GM19395 (cell line): ENCODE measurements around the gene ZNF232.
"Not testable (repeated sequence)": the region's sequence is repeated elsewhere in the genome, so short reads cannot be mapped to it uniquely, and the experiment has no call there.

ENCODE experiments used
- ATAC-seq: cut with Tn5 transposase; IDR thresholded peaks from one replicate; pipeline ENCODE4 v1.9.1; 2021; ENCODE audit warnings: mild to moderate bottlenecking, moderate library complexity; ENCODE audit not compliant: unreplicated experiment

ZNF232 gene

DNA sequence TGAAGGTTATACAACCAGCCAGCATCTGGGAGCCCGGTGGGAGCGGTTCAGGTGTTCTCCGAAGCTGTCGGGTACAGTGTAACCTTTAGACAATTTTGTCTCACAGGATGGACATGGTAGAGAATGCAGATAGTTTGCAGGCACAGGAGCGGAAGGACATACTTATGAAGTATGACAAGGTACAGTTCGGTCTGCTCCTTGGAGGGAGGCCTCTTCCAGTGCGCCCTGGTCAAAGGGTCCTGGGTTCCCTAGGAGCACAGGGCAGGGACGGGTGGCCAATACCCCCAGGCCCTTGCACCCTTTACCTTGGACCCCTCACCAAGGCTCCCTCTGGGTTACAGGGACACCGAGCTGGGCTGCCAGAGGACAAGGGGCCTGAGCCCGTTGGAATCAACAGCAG, 18.6 kb upstream of the ZNF232 start:
- not testable (repeated sequence) for ATAC-seq

DNA sequence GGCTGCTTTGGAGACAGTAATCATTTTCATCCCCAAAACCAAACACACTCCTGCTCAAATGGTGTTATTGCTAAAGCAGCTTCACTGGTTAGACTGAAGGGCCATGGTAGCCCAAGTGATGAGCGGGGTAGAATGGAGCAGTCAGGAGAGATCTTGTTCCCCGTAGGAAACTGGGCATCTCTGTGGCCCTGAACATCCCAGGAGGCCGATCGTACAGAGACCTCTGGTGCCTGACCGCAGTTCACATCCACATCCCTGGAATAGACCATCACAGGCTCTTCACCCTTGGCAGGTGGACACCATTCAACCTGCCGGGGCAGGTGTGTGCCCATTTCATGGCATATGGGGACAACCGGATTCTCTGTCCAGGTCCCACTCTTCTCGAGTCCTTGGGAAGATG, 18.1 kb upstream of the ZNF232 start:
- not testable (repeated sequence) for ATAC-seq

DNA sequence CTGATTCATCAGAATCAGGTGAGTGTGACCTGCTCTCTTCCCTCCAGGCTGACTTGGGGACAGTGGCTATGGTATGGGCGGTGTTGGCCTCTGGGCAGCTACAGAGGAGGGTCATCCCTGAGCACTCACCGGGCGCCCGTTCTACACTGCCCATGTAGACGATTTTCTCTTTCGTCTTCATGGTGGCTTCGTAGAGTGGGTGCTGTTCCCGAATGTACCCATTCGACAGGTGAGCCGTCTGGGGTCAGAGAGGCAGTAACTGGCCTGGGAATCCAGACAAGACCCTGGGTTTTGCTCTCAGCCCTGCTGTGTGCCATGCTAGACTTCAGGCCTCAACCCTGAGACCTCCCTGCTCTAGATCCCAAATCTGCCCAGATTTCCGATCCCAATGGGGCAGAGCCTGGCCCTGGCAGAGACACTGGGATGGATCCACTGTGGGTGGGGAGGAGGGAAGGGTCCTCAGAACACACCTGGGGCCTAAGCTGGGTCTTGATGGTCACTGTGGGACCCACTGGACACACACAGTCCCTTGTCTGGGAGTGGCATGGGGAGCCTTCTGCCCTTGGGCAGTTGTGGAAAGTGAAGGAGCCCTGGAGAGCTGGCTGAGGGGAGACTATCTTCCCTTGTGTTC, 17.3 kb upstream of the ZNF232 start:
- no peak for ATAC-seq

DNA sequence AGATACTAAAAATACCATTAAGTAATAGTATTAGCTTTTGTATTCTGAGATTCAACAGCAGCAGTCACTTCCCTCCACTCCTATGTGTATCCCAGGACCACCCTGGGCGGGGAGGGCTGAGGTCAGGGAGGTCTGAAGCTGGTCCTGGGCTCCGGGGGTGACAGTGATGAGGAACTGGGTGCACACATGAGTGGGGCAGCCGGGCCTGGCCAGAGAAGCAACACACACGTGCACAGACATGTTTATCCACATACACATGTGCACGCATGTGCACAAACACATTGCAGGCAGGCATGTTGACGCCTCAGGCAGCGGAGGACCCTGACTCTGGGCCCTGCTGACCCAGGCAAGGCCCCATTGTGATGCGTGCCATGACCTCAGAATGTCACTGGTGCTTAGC, 16.7 kb upstream of the ZNF232 start:
- ATAC-seq: not testable (repeated sequence)

DNA sequence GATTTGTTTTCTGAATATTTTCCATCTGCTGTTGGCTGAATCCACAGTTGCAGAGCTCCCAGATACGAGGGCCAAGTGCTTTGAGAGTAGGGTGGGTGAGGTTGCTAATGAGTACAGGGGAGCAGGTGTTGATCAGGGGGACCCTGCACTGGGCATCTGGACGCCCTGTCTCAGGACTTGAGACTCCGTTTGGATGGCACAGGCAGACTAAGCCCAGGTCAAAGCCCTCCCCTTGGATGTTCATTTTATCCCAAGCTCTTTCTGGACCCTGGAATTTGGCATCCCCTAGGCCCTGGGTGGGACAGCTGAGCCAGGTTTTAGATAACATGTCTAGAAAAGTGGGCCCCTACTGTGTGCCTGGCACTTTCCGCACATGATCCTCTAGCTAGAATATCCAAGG, 16.2 kb upstream of the ZNF232 start:
- no peak for ATAC-seq

DNA sequence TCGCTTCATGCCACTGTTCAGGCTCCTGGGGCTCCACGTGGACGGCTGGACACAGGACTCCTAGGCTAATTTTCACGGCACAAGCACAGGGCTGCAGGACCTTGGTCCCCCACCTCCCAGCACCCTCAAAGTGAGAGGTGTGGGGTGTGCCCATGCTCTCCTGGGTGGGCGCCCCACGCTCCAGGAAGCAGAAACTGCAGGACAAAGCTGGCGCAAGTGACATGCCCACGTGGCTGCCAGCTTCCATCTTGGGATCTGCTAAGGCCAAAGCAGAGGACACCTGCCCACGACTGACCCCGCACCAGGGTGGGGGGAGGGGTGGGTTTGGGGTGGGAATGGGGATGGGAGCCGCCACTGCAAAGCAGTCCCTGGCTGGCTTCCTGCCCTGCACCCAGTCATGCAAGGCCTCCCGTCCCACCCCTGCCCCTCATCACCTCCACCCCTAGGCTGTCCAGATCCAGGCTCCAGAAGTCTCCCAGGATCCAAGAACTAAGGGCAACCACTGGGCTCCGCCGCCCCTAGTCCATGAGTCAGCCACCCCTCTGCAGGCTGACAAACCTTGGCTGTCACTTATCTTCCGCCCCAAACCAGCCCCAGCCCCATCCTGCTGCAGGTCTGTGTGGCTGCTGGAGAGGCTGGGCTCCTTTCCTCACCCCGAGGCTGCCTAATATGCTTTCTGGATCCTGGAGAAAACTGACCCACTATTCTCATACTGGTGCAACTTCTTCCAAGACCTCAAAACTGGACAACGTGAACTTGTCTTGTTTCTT, 15.2 kb upstream of the ZNF232 start:
- no peak for ATAC-seq

DNA sequence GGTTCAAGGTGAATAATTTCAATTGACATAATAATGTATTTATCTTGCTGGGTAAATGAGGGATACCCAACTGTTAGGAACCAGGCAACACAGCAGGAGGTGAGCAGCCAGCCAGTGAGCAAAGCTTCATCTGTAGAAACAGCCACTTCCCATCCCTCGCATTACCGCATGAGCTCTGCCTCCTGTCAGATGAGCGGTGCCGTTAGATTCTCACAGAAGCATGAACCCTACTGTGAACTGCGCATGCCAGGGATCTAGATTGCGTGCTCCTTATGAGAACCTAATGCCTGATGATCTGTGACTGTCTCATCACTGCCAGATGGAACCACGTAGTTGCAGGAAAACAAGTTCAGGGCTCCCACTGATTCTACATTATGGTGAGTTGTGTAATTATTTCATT, 13.2 kb upstream of the ZNF232 start:
- ATAC-seq: not testable (repeated sequence)

DNA sequence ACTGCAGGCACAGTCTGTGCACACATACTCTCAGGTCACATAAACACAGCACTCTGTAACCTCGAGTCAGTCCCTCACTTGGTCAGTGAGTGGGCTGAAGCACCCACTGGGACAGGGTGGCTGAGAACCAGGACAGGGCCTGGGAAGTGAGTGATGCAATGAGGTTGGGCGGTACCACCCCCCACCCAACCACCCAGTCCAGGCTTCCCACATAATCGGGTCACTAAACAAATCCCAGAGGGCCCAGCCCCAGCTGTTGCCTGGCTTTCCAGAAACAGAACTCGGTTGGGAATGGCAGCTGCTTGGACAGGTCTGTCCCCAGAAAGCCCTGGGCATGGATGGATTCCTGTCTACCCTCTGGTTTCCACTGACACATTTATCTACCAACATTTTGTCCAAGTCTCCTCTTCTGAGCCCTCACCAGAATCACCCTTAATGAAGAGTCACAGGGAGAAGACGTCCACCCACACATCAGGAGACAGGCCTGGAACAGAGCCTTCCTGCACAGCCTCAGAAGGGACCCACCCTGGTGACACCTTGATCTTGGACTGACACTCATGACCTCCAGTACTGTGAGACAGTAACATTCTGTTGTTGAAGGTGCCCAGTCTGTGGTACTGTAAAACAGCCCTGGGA, 12.6 kb upstream of the ZNF232 start:
- not testable (repeated sequence) for ATAC-seq

DNA sequence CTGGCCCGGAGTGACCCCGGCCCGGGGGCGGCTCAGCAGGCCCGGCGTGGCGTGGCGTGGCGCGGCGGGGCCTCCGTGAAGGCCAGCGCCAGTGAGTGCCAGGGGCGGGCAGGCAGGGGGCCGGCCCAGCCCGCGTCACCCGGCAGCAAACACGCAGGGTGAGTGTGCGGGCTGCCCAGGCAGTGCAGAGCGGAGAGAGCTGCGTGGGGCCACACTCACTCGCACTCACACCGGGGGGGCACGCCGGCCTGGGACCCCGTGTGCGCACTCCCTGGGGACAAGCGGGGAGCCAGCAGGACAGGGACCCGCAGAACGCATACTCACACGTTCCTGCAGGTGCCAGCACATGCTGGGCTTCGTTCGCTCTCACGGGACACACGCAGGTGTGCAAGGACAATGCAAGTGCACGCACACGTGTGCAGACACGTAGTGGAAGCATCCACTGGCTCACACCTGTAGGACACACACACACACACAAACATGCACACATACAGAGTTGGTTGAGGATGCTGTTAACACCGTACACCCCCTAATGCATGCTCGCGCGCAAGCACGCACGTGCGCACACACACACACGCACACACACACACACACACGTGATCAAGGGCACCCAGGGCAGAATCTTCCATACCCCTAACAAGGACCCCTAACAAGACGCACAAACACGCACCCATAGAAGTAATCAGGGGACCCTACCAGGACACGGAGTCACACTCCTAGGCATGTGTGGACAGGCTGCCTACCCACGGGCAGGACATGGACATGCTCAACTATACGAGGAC, 11.9 kb upstream of the ZNF232 start:
- ATAC-seq: no peak

DNA sequence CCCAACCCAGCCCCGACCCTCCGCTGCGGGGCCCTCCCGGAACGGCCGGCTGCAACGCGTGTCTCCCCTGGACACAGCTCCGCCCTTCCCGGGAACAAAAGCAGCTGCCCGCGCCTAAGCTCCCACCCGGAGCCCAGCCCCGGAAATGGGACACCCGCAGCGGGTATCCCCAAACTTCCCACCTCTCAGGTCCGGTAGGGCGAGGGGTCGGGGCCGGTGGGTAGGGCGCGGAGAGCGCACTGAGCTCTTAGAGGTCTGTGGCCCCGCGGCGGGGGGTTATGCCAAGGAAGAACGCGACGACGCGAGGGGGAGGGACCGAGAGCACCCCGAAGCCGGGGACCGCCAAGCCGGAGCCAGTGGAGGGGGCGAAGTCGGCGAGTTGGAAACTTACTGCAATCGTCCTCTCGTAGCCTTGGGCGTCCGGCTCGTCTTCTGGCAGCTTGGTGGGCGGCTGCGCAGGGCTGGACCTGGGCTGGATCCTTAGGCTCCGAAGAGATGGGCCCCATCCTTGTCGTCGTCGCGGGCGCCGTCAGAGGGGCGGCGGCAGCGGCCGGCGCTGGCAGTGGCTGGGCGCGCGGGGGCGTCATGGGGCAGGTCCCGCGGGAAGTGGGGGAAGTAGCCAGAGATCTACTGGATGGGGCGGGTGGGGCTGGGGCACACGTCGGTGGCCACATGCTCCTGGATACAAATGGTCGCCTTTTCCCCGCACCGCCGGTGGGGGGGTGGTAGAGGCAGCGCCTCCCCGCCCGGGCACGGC, 11.1 kb upstream of the ZNF232 start:
- no peak for ATAC-seq

DNA sequence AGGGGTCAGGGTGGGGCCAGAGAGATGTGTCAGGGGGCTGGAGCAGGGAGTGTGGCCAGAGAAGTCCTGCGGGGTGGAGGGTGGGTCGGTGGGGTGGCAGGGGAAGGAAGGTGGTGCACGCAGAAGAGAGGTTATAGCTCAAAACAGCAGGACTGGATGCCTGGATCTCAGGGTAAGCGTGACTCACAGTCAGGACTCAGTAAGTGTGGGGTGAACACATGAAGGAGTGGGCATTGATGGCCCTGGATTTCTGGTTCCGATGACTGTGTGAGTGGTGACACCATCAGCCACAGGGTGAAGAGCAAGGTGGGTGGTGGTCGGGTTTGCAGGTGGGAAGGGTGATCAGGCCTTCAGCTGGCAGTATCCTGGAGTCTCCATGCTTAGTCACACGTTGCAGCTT, 10.4 kb upstream of the ZNF232 start:
- not testable (repeated sequence) for ATAC-seq

DNA sequence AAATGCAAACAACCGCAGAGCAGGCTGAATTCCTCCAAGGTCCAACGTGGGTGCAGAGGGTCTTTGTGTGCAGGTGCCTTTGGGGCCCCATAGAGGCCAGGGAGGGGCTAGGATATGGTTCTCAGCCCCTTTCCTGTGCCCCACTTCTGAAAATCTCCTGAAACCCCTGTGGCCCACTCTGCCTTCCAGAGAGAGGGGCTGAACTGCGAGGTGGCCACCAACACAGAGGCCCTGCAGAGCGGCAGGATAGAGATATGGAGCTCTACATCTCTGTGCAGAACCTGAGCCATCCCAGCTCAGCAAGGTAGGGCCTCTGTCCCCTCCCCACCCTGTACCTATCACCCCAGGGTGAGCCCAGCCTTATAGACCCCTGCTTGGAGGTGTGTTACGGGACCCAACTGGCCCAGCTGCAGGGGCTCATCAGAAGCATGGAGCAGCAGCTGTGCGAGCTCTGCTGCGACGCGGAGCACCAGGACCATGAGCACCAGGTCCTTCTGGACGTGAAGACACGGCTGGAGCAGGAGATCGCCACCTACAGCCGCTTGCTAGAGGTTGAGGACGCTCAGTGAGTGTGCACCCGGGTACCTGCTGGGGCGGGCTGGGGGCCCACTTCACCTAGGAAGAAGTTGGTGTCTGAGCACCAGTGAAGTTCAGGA, 9.6 kb upstream of the ZNF232 start:
- ATAC-seq: no peak

DNA sequence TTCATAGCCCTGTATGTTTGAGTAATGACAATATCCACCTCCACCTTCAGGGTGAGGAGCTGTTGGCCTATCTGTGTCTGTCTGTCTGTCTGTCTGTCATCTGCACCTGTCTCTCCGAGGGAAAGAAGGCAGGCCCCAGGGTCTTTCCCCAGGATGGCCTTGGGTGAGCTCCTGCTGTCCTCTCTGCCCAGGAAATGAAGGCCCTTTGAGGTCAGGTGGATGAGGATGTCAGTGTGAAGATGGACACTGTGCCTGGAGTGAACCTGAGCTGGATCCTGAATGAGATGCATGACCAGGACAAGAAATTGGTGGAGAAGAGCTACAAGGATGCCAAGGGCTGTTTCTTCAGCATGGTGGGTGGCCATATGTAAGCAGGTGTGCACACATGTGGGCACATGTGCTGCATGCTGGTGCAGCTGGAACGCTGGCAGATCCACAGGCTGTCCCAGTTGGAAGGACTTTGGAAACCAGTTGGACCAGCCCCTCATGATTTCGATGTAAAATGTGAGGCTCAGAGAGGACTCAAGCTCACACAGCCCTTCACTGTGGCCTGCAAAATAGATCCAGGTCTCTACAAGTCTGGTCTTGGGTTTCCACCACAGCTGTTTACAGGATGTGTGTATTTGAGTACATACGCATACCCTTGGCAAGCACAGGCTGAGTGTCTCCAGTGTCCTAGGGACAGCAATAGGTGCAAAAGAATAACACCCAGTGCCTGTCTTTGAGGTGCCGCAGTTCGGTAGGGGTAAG, 8.9 kb upstream of the ZNF232 start:
- not testable (repeated sequence) for ATAC-seq

DNA sequence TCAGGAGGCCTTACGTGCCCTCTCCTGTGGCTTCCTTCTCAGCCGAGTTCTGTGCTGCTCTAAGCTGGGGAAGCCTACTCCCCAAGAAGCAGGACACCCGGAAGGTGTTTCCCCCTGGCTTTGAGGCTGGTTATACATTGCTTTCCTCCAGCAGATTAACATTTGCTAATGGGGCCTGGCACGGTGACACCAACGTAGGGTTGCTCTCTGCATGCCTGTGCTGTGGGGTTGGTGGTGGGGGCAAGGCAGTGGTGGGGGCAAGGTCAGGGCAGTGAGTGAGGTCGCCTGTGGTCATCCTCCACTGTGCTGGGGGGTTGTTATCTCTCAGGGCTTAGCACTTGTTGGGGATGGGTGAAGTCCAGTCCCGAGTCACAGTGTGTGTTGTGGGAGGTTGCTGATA, 8.4 kb upstream of the ZNF232 start:
- ATAC-seq: no peak

DNA sequence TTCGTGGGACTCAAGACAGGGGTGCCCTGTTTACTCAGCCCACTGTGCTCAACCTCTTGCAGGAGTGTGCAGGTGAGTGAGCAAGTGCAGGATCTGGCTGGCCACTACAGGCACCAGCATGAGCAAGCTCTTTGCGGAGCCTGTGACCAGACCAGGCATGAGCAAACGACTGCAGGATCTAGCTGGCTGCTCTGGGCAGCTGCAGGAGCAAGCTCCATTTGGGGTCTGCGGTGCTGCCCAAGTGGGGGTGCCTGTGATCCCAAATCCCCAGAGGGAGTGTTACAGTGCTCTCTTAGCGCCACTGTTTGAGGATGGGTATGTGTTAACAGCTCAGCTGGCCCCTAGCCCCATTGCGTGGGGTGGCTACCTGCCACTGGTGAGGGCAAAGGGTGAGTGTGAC, 6.5 kb upstream of the ZNF232 start:
- ATAC-seq: no peak

DNA sequence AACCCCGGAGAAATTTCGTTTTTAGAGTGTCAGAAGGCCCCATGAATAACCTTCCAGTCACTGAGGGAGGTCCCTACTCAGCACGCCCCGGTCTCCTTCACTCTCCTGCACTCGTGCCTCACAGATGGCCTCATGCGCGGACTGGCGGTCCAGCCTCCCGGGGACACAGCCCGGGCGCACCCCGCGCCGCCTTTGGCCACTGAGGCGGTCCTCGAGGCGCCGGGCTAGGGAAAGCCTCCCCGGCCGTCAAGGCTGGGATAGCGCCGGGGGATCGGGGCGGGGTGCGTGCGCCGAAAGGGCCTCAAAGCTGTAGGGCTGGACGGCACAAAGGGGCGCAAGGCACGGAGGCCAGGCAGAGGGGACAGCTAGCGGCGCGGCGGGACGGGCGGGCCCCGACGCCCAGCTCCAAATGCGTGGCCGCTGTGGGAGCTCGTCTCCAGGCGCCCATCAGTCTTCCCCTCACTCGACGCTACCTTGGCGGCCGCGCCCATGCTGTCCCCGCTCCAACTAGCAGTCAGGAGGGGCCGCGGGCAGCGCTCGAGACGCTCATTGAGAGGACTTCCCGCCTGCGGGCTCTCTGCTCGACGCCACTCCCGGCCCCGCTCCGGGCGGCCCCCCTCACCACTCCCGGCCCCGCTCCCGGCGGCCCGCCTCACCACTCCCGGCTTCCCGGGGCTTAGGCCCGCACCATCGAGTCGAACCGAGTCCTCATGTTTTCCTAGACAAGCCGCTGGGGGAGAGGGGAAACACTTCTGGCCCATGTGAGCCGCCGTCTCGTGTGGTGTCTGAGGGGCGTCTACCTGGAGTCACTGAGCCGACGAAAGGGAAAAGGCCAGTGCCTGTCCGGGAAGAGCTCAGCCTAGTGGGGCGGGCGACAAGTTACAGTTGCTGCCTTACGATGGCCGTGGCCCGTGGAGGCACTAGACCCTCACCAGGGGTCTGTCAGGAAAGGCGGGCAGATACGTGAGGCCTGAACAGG, 4.3 kb upstream of the ZNF232 start, which contains the start of gene USP6:
TSS of gene USP6 (plus strand) at position 360 of the 979 bp plus-strand sequence. CDS start 14,336 bp downstream, outside the sequence.
- ATAC-seq: no peak

DNA sequence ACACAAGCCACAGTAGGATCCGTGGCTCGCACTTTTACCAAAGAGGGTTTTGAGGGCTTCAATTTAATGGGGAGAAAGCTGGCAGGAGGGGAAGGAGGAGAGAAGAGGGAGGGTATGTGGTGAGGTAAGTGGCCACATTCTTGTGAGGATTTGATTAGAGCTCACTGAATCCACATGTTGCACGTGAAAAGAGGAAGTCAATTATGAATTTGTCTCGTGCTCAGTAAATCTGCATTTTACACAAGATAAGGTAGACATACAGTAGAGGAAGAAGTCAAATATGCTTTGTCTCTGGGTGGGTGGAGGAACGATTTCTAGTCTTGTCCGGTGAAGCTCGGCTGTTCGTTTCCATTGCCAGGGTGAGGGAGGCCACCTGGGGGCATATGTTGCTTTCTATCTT, 862 bp downstream of the ZNF232 start:
- ATAC-seq: no peak

DNA sequence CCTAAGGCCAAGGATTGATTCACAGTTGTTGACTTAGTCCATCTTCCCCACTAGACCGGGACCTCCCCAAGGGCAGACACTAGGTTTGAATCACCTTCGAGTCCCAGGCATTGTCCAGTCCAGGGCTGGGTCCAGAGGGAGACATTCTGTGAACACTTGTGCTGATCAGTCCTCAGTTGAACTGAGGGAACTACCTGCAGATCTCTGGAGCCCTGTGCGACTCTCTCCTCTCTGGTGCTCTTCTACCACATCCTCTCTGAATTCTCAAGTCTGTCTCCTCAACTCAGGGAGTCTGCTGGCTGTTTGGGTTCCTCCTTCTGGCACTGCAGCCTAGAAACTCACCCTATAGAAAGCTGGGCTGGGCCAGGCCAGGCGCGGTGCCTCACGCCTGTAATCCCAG, 10.8 kb downstream of the ZNF232 start:
- ATAC-seq: no peak
